GM20000 (cell line): ENCODE results near the gene ARHGAP42.

Source experiments
- DNase-seq: peaks from one replicate; pipeline ENCODE4 v3.0.0; 2012; ENCODE audit warnings: low spot score
- TF ChIP-seq, protein P1 (sequence below): IDR thresholded peaks from 2 replicates; pipeline ENCODE4 v1.5.1; 2012; ENCODE audit warnings: mild to moderate bottlenecking, control low read depth; ENCODE audit errors: extremely low read depth, missing control alignments

ARHGAP42 gene

DNA sequence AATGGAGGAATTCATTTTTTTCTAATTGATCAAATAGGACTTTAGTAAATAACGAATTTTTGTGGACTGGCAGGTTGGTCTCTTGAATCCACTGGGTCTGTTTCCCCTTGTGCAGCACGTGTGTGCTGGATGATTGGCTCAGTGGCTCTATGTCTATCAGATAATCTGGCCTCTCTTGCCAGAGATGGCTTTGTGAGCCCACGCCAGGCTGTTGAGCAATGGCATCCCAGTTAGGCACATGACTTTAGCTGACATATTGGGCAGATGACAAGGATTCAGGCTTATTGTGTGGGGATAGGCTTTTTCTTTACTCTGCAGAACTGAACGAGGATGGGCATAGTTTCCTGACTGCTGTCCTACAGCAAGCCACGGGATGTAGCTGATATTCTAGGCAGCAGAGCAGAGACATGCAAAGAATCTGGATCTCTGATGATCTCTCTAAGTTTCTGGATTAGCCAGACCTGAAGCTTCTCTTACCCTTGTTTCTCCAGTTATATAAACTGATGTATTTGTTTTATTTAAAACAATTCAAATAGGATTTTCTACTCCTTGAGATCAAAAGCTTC is 144.9 kb downstream of the ARHGAP42 start:
- no peak for DNase-seq
- TF ChIP-seq, protein P1, sequence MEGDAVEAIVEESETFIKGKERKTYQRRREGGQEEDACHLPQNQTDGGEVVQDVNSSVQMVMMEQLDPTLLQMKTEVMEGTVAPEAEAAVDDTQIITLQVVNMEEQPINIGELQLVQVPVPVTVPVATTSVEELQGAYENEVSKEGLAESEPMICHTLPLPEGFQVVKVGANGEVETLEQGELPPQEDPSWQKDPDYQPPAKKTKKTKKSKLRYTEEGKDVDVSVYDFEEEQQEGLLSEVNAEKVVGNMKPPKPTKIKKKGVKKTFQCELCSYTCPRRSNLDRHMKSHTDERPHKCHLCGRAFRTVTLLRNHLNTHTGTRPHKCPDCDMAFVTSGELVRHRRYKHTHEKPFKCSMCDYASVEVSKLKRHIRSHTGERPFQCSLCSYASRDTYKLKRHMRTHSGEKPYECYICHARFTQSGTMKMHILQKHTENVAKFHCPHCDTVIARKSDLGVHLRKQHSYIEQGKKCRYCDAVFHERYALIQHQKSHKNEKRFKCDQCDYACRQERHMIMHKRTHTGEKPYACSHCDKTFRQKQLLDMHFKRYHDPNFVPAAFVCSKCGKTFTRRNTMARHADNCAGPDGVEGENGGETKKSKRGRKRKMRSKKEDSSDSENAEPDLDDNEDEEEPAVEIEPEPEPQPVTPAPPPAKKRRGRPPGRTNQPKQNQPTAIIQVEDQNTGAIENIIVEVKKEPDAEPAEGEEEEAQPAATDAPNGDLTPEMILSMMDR, result no peak

DNA sequence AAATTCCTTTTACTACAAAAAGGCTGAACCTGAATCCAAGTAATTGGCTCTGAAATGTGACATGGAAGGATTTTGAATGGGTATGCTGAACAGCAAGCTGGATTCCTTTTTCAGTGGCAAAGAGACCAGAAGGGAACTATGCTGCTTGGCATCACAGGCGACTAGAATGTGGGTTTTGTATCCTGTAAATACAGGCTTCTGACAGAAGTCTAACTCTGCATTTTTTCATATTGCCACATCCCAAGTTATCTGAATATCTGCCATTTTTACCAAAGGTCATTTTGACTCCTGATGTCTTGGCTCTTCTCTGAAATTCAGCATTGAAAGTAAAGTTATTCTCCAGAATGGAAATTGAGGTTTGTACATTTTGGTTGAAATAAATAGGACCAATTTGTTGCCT is 145.7 kb downstream of the ARHGAP42 start:
- TF ChIP-seq, protein P1, result no peak
- no peak for DNase-seq

DNA sequence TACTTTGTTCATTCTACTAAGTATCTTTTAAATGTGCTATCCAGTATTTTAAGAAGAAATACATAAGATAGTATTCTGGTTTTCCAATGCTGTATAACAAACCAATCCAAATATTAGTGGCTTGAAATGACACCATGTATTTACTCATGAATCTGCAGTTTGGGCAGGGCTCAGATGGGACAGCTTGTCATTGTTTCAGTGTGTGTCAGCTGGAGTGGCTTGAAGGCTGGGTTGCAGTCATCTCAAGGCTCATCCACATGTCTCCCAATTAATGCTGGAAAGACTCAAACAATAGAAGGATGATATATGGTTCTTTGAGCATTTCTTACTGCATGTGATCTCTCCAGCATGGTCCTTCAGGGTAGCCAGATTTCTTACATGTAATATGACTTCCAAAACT is 146.2 kb downstream of the ARHGAP42 start:
- TF ChIP-seq, protein P1, result no peak
- no peak for DNase-seq

DNA sequence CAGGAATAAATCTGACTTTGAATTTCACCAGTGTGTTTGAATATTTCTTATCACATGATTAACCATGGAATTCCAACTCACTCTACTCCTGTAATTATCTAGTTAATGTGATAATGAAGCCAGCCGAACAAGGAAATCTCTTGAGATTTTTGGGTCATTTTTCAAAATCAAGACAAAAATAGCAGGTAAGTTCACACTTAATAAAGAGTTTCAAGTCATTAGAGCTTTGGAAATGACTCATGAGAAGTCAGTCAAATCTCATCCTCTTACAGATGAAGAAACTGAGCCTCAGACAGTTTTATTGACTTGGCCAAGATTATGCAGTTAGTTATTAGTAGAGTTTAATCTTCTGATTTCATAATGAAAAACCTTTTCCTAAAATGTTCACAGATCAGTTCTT is 148.8 kb downstream of the ARHGAP42 start:
- TF ChIP-seq, protein P1, result no peak

DNA sequence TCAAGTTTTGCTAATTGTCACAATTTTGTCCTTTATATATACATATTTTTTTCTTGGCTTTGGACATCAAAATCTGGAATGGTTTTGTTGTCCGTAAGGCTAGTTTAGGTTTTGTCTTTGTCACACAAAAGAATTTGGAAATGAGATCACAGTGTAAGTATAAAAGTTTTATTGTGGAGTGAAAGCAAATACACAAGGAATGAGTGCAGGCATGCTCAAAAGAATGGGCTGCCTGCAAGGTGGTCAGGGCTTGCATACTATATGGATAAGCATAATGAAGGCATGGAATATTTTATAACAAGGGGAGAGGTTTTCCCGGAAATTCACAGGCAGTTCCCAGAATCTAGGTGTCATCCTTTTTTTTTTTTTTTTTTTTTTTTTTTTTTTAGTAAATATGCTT is 150.2 kb downstream of the ARHGAP42 start:
- no peak for DNase-seq
- TF ChIP-seq, protein P1, result no peak

More for the DNA sequence above, 148.8 kb downstream of the ARHGAP42 start:
- no peak for DNase-seq

DNA sequence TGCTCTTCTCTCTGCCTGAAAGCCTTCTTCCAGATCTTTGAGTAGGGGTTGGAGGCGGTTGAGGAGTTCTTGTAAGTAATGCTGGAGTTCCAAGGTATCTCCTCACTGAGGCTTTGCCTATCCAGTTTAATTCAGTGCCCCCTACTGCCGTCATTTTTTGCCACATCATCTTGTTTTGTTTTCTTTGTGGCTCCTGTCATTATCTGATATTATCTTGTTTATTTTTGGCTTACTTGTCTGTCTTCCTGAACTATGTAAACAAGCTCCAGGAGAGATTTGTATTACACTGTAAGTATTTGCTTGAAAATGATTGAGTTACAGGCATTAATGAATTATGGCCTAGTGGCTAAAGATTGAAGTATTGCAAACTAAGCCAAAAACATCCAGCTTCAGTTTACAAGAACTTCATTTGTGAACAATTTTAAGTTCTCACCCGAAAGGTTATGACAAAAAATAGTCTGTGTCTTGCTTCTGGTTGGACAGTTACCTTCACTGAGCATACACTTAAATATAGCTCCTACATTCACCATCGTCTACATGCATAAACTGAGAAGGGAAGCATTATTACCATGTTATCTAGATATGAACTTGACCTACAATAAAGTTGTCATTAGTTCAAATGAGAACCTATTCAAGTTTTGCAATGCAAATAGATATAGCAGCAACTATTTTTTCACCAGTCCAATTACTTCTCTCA is 154.8 kb downstream of the ARHGAP42 start:
- TF ChIP-seq, protein P1, result no peak
- no peak for DNase-seq

DNA sequence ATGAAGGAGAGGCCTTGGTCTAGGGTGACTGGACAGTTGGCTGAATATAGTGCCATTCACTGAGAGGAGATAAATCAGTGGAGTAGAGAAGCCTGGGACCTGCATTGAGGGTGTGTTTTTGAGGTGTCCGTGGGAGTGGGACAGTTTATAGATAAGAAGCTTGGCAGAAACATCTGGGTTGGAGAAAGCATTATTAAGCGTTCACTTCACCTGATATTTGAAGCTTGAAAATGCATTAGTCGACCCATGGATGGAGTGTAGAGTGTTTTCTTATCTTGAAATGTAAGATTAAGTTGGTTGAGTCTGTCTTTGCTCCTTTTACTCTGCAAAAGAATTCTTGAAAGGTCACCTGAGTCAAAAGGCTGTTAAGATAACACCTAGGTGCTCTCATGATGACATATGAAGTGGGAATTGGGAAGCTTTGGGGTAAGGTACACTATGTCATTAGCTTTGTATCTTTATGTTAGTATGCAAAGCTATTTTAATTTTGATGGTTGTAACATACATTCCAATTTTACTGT is 160.7 kb downstream of the ARHGAP42 start:
- no peak for DNase-seq
- TF ChIP-seq, protein P1, result no peak
